GM12878 (cell line): ENCODE measurements around the gene CCDC197. TPM values are rescaled to one million over a fixed set of nuclear protein-coding genes. Genes with fewer than 3 reads are reported as not detected.

ENCODE experiments used
- ASH2L ChIP-seq: fragments of 300-600, 200-600 bp; sonication (generic); IDR thresholded peaks from 2 replicates; pipeline ENCODE4 v1.6.1; 2017; ENCODE audit warnings: low read depth, mild to moderate bottlenecking, borderline replicate concordance
- BCL11A ChIP-seq: IDR thresholded peaks from 2 replicates; pipeline ENCODE4 v1.6.1; 2011; ENCODE audit warnings: low read depth, low read length
- CBFB ChIP-seq: IDR thresholded peaks from 2 replicates; pipeline ENCODE4 v1.6.1; 2016; ENCODE audit warnings: antibody characterized with exemption, low read depth
- CHD2 ChIP-seq: IDR thresholded peaks from 2 replicates; pipeline ENCODE4 v1.6.1; 2011; ENCODE audit warnings: low read depth, low read length, improper control_type of control experiment, borderline replicate concordance
- CREB1 ChIP-seq: IDR thresholded peaks from 2 replicates; pipeline ENCODE4 v1.6.1; 2012; ENCODE audit warnings: low read depth, mild to moderate bottlenecking, inconsistent platforms
- EGR1 ChIP-seq, 2 experiments: IDR thresholded peaks; 1 replicate in 1 of 2; 2 replicates in 1 of 2; pipeline ENCODE4 v1.6.1; 2011 to 2012; ENCODE audit warnings: low read depth in 2 of 2, low read length in 2 of 2, borderline replicate concordance in 1 of 2, mild to moderate bottlenecking in 1 of 2, moderate library complexity in 1 of 2
- EP300 ChIP-seq, 2 experiments: fragments of 150-350 bp in 1 of 2; IDR thresholded peaks; 2 replicates each; pipeline ENCODE4 v1.6.1; 2011 to 2012; ENCODE audit warnings: low read depth in 2 of 2, low read length in 2 of 2, borderline replicate concordance in 1 of 2, improper control_type of control experiment in 1 of 2, inconsistent platforms in 1 of 2; ENCODE audit not compliant: control insufficient read depth in 1 of 2
- FOXM1 ChIP-seq: IDR thresholded peaks from 2 replicates; pipeline ENCODE4 v1.6.1; 2012; ENCODE audit warnings: low read depth, mild to moderate bottlenecking, inconsistent platforms, low read length, moderate library complexity
- HDAC2 ChIP-seq: fragments of 200-600 bp; sonication (generic); IDR thresholded peaks from 2 replicates; pipeline ENCODE4 v1.6.1; 2017
- NR2C2 ChIP-seq: IDR thresholded peaks from 2 replicates; pipeline ENCODE4 v1.6.1; 2011; ENCODE audit warnings: borderline replicate concordance, low read depth; ENCODE audit not compliant: control insufficient read depth, insufficient read length
- SMARCA5 ChIP-seq: fragments of 450-650 bp; IDR thresholded peaks from 2 replicates; pipeline ENCODE4 v1.6.1; 2017; ENCODE audit warnings: mild to moderate bottlenecking
- SP1 ChIP-seq: IDR thresholded peaks from one replicate; pipeline ENCODE4 v1.6.1; 2011; ENCODE audit warnings: low read depth, low read length
- STAT1 ChIP-seq: fragments of 450-650 bp; conservative IDR thresholded peaks from 2 replicates; pipeline ENCODE4 v1.6.1; 2014; ENCODE audit warnings: antibody characterized with exemption, mild to moderate bottlenecking
- TAF1 ChIP-seq: IDR thresholded peaks from 2 replicates; pipeline ENCODE4 v1.6.1; 2011; ENCODE audit warnings: mild to moderate bottlenecking, low read depth, low read length, borderline replicate concordance
- TCF3 ChIP-seq: IDR thresholded peaks from 2 replicates; pipeline ENCODE4 v1.6.1; 2012; ENCODE audit warnings: low read depth, mild to moderate bottlenecking, low read length, borderline replicate concordance; ENCODE audit not compliant: insufficient read depth
- YY1 ChIP-seq: IDR thresholded peaks from 2 replicates; pipeline ENCODE4 v1.6.1; 2011; ENCODE audit warnings: low read depth, mild to moderate bottlenecking, low read length
- polyA plus RNA-seq, 11 experiments: library from polyadenylated mRNA; depleted of rRNA in 4 of 11; unstranded in 6 of 11; stranded (reverse) in 5 of 11; fragments of >200 nt; fragmentation: Nextera tagmentation in 4 of 11; fragmentation: Illumina TruSeq in 1 of 11; extraction: Ambion mirVana in 4 of 11; extraction: Trizol in 1 of 11; gene quantifications; 1 replicate in 1 of 11; 2 replicates in 10 of 11; pipeline versions ENCODE4 v1.2.1 to v1.2.3, GENCODE V29; 2011 to 2016; ENCODE audit warnings: inconsistent platforms in 2 of 11, missing spikeins in 2 of 11, low read depth in 1 of 11
- total RNA-seq, 4 experiments: library from RNA; depleted of rRNA in 3 of 4; stranded (reverse); fragments of >200 nt in 3 of 4; fragmentation: Illumina TruSeq in 1 of 4; extraction: Trizol in 1 of 4; gene quantifications; 2 replicates each; pipeline versions ENCODE4 v1.2.1 to v1.2.3, GENCODE V29; 2013 to 2021
- TF ChIP-seq, protein P1 (sequence below): fragments of 450-650 bp; IDR thresholded peaks from 2 replicates; pipeline ENCODE4 v1.6.1; 2017; ENCODE audit warnings: mild to moderate bottlenecking, moderate library complexity
- TF ChIP-seq, protein P2 (sequence below): fragments of 450-650 bp; formaldehyde crosslinking; IDR thresholded peaks from 2 replicates; pipeline ENCODE4 v1.4.0; 2022; ENCODE audit warnings: mild to moderate bottlenecking, moderate library complexity
- TF ChIP-seq, protein P3 (sequence below): fragments of 450-650 bp; IDR thresholded peaks from 2 replicates; pipeline ENCODE4 v1.6.1; 2016; ENCODE audit warnings: mild to moderate bottlenecking
- TF ChIP-seq, protein P4 (sequence below): fragments of 450-650 bp; IDR thresholded peaks from 2 replicates; pipeline ENCODE4 v1.6.1; 2014; ENCODE audit warnings: mild to moderate bottlenecking

CCDC197 gene
- total and polyA plus RNA-seq, 10 of the 15 experiments (the other 5 are each of a cell fraction or from before 2014, with no cell fraction given), result 0.12 TPM; not detected in 9

DNA sequence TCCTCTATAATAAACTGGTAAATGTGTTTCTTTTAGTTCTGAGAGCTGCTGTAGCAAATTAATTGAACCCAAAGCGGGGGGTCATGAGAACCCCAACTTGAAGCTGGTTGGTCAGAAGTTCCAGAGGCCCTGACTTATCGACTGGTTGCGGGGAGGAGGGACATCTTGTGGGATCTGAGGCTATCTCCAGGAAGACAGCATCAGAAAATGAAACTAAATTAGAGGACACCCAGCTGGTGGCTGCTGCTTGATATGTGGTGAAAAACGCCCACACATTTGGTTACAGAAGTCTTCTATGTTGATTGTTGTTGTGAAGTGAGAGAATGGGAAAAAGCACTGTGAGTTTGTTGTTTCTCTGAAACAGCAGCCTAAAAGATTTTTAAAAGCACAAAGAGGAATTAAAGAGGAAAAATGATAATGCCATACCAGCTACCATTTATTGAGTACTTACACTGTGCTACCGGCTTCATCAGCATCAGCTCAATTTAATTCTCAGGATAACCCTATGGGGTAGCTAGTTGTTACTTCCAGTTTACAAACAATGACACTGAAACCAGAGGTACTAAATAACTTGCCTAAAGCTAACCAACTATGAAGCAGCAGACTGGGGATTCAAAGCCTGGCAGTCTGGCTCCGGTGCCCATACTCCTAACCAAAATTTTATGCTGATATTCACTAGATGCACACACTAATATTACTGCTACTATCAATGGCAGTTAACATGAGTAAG, 59.6 kb downstream of the CCDC197 start (continued):
- TF ChIP-seq ASH2L (no peak), YY1 (no peak), STAT1 (no peak), CBFB (peak; percentile 39; the same call in 1 of the 2 replicates), EGR1 (IDR thresholded peaks at IDR 0.05; ENCODE audit: borderline replicate concordance in 1 of 2, low read depth in 2 of 2, low read length in 2 of 2) (peak in 1 of 2 experiments; percentile 86; a peak in 2 of 3 replicates), CHD2 (no peak), SMARCA5 (no peak), SP1 (no peak), BCL11A (peak; percentile 57; the same call in 1 of the 2 replicates), NR2C2 (no peak), FOXM1 (no peak), TAF1 (no peak), HDAC2 (no peak), TCF3 (peak; percentile 64; the same call in 1 of the 2 replicates), CREB1 (no peak), EP300 (IDR thresholded peaks at IDR 0.05; ENCODE audit: borderline replicate concordance in 1 of 2, control insufficient read depth in 1 of 2, low read depth in 2 of 2, low read length in 2 of 2) (0 out of 4 replicates have a peak, but pooled peaks of 1 of the 2 experiments have one; percentile 22)
- TF ChIP-seq, protein P1, sequence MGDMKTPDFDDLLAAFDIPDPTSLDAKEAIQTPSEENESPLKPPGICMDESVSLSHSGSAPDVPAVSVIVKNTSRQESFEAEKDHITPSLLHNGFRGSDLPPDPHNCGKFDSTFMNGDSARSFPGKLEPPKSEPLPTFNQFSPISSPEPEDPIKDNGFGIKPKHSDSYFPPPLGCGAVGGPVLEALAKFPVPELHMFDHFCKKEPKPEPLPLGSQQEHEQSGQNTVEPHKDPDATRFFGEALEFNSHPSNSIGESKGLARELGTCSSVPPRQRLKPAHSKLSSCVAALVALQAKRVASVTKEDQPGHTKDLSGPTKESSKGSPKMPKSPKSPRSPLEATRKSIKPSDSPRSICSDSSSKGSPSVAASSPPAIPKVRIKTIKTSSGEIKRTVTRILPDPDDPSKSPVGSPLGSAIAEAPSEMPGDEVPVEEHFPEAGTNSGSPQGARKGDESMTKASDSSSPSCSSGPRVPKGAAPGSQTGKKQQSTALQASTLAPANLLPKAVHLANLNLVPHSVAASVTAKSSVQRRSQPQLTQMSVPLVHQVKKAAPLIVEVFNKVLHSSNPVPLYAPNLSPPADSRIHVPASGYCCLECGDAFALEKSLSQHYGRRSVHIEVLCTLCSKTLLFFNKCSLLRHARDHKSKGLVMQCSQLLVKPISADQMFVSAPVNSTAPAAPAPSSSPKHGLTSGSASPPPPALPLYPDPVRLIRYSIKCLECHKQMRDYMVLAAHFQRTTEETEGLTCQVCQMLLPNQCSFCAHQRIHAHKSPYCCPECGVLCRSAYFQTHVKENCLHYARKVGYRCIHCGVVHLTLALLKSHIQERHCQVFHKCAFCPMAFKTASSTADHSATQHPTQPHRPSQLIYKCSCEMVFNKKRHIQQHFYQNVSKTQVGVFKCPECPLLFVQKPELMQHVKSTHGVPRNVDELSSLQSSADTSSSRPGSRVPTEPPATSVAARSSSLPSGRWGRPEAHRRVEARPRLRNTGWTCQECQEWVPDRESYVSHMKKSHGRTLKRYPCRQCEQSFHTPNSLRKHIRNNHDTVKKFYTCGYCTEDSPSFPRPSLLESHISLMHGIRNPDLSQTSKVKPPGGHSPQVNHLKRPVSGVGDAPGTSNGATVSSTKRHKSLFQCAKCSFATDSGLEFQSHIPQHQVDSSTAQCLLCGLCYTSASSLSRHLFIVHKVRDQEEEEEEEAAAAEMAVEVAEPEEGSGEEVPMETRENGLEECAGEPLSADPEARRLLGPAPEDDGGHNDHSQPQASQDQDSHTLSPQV, result no peak
- TF ChIP-seq, protein P2, sequence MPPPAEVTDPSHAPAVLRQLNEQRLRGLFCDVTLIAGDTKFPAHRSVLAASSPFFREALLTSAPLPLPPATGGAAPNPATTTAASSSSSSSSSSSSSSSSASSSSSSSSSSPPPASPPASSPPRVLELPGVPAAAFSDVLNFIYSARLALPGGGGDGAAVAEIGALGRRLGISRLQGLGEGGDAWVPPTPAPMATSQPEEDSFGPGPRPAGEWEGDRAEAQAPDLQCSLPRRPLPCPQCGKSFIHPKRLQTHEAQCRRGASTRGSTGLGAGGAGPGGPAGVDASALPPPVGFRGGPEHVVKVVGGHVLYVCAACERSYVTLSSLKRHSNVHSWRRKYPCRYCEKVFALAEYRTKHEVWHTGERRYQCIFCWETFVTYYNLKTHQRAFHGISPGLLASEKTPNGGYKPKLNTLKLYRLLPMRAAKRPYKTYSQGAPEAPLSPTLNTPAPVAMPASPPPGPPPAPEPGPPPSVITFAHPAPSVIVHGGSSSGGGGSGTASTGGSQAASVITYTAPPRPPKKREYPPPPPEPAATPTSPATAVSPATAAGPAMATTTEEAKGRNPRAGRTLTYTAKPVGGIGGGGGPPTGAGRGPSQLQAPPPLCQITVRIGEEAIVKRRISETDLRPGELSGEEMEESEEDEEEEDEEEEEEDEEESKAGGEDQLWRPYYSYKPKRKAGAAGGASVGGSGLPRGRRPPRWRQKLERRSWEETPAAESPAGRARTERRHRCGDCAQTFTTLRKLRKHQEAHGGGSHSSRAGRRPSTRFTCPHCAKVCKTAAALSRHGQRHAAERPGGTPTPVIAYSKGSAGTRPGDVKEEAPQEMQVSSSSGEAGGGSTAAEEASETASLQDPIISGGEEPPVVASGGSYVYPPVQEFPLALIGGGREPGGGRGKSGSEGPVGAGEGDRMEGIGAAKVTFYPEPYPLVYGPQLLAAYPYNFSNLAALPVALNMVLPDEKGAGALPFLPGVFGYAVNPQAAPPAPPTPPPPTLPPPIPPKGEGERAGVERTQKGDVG (CRISPR knock-in tag), result no peak
- TF ChIP-seq, protein P3, sequence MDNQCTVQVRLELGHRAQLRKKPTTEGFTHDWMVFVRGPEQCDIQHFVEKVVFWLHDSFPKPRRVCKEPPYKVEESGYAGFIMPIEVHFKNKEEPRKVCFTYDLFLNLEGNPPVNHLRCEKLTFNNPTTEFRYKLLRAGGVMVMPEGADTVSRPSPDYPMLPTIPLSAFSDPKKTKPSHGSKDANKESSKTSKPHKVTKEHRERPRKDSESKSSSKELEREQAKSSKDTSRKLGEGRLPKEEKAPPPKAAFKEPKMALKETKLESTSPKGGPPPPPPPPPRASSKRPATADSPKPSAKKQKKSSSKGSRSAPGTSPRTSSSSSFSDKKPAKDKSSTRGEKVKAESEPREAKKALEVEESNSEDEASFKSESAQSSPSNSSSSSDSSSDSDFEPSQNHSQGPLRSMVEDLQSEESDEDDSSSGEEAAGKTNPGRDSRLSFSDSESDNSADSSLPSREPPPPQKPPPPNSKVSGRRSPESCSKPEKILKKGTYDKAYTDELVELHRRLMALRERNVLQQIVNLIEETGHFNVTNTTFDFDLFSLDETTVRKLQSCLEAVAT, result no peak
- TF ChIP-seq, protein P4, sequence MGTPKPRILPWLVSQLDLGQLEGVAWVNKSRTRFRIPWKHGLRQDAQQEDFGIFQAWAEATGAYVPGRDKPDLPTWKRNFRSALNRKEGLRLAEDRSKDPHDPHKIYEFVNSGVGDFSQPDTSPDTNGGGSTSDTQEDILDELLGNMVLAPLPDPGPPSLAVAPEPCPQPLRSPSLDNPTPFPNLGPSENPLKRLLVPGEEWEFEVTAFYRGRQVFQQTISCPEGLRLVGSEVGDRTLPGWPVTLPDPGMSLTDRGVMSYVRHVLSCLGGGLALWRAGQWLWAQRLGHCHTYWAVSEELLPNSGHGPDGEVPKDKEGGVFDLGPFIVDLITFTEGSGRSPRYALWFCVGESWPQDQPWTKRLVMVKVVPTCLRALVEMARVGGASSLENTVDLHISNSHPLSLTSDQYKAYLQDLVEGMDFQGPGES, result no peak
